PC-3 (cell line): ENCODE data around the gene PLAAT3.
"Not testable (repeated sequence)": the region's sequence is repeated elsewhere in the genome, so short reads cannot be mapped to it uniquely, and the experiment has no call there.

Experiments used
- EZH2 ChIP-seq: fragments of 300-600 bp; sonication (generic); IDR thresholded peaks from one replicate; pipeline ENCODE4 v1.6.1; 2017; ENCODE audit warnings: antibody characterized with exemption, mild to moderate bottlenecking, low read length; ENCODE audit not compliant: unreplicated experiment
- EZH2phosphoT487 ChIP-seq: fragments of 300-600 bp; sonication (generic); IDR thresholded peaks from 2 replicates; pipeline ENCODE4 v1.6.1; 2018; ENCODE audit warnings: mild to moderate bottlenecking, antibody characterized with exemption, low read length, borderline replicate concordance
- TF ChIP-seq, protein P1 (sequence below): fragments of 300-600 bp; sonication (generic); conservative IDR thresholded peaks from 2 replicates; pipeline ENCODE4 v1.5.1; 2017; ENCODE audit warnings: antibody characterized with exemption, low read depth, mild to moderate bottlenecking, low read length

DNA sequence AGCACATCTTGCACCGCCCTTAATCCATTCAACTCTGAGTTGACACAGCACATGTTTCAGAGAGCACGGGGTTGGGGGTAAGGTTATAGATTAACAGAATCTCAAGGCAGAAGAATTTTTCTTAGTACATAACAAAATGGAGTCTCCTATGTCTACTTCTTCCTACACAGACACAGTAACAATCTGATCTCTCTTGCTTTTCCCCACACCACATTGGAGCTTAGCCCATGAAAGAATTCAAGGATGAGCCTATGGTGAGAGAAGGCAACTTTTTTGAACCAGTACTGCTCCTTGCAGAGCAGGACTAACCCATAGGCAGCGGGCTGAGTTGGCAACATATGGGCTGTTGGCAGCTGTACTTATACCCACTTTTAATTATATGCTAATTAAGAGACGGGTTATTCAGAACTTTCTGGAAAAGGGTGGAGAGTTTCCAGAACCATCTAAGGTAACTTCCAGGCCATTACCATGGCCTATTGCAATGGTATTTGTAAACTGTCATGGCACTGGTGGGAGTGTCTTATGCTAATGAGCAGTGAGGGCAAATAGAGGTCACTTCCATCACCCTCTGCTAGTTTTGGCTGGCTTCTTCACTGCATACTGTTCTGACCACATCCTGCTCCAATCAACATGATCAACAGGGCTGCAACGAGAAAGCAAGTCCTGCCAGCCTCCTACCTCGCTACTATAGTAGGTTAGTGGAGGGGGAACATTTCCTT lies 83.0 kb downstream of the PLAAT3 start:
- TF ChIP-seq, protein P1, sequence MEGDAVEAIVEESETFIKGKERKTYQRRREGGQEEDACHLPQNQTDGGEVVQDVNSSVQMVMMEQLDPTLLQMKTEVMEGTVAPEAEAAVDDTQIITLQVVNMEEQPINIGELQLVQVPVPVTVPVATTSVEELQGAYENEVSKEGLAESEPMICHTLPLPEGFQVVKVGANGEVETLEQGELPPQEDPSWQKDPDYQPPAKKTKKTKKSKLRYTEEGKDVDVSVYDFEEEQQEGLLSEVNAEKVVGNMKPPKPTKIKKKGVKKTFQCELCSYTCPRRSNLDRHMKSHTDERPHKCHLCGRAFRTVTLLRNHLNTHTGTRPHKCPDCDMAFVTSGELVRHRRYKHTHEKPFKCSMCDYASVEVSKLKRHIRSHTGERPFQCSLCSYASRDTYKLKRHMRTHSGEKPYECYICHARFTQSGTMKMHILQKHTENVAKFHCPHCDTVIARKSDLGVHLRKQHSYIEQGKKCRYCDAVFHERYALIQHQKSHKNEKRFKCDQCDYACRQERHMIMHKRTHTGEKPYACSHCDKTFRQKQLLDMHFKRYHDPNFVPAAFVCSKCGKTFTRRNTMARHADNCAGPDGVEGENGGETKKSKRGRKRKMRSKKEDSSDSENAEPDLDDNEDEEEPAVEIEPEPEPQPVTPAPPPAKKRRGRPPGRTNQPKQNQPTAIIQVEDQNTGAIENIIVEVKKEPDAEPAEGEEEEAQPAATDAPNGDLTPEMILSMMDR, result not testable (repeated sequence)
- not testable (repeated sequence) for TF ChIP-seq EZH2, EZH2phosphoT487
